GM12878 (cell line): Measurements from ENCODE around the gene HINT1. TPM values are rescaled to one million over a fixed set of nuclear protein-coding genes. Genes with fewer than 3 reads are reported as not detected.

Experiments
- BCL11A ChIP-seq: IDR thresholded peaks from 2 replicates; pipeline ENCODE4 v1.6.1; 2011; ENCODE audit warnings: low read depth, low read length
- EED ChIP-seq: sonication (generic); IDR thresholded peaks from 2 replicates; pipeline ENCODE4 v1.6.1; 2016; ENCODE audit warnings: antibody characterized with exemption, low read depth
- EGR1 ChIP-seq, 2 experiments: IDR thresholded peaks; 1 replicate in 1 of 2; 2 replicates in 1 of 2; pipeline ENCODE4 v1.6.1; 2011 to 2012; ENCODE audit warnings: low read depth in 2 of 2, low read length in 2 of 2, borderline replicate concordance in 1 of 2, mild to moderate bottlenecking in 1 of 2, moderate library complexity in 1 of 2
- NRF1 ChIP-seq: conservative IDR thresholded peaks from 2 replicates; pipeline ENCODE4 v1.6.1; 2011; ENCODE audit warnings: mild to moderate bottlenecking, low read depth, low read length, improper control_type of control experiment
- PAX8 ChIP-seq: fragments of 450-650 bp; IDR thresholded peaks from 2 replicates; pipeline ENCODE4 v1.6.1; 2017; ENCODE audit warnings: mild to moderate bottlenecking, moderate library complexity
- SREBF1 ChIP-seq: IDR thresholded peaks from 2 replicates; pipeline ENCODE4 v1.6.1; 2012; ENCODE audit warnings: mild to moderate bottlenecking, low read length
- ZNF207 ChIP-seq: fragments of 450-650 bp; IDR thresholded peaks from 2 replicates; pipeline ENCODE4 v1.6.1; 2014; ENCODE audit warnings: antibody characterized with exemption, mild to moderate bottlenecking, borderline replicate concordance
- polyA plus RNA-seq, 11 experiments: library from polyadenylated mRNA; depleted of rRNA in 4 of 11; unstranded in 6 of 11; stranded (reverse) in 5 of 11; fragments of >200 nt; fragmentation: Nextera tagmentation in 4 of 11; fragmentation: Illumina TruSeq in 1 of 11; extraction: Ambion mirVana in 4 of 11; extraction: Trizol in 1 of 11; gene quantifications; 1 replicate in 1 of 11; 2 replicates in 10 of 11; pipeline versions ENCODE4 v1.2.1 to v1.2.3, GENCODE V29; 2011 to 2016; ENCODE audit warnings: inconsistent platforms in 2 of 11, missing spikeins in 2 of 11, low read depth in 1 of 11
- total RNA-seq, 4 experiments: library from RNA; depleted of rRNA in 3 of 4; stranded (reverse); fragments of >200 nt in 3 of 4; fragmentation: Illumina TruSeq in 1 of 4; extraction: Trizol in 1 of 4; gene quantifications; 2 replicates each; pipeline versions ENCODE4 v1.2.1 to v1.2.3, GENCODE V29; 2013 to 2021
- TF ChIP-seq, protein P1 (sequence below): fragments of 150-350 bp; IDR thresholded peaks from 2 replicates; pipeline ENCODE4 v1.6.1; 2016; ENCODE audit warnings: low read depth, low read length
- TF ChIP-seq, protein P2 (sequence below): fragments of 450-650 bp; IDR thresholded peaks from 2 replicates; pipeline ENCODE4 v1.6.1; 2018; ENCODE audit warnings: borderline replicate concordance, mild to moderate bottlenecking; ENCODE audit not compliant: partially characterized antibody

Gene HINT1
- total and polyA plus RNA-seq, 10 of the 15 experiments (the other 5 are each of a cell fraction or from before 2014, with no cell fraction given) = 253 to 997 (median 562) TPM

DNA sequence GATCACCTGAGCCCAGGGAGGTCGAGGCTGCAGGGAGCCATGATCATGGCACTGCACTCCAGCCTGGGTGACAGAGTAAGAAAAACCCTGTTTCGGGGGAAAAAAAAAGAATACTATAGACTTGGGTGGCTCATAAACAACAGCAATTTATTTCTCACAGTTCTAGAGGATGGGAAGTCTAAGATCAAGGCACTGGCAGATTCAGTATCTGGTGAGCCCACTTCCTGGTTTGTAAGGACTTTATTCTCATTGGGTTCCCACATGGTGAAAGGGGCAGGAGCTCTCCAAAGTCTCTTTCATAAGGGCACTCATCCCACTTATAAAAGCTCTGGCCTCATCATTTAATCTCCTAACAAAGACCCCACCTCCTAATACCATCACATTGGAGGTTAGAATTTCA is 8.7 kb downstream of the HINT1 start (continued):
- TF ChIP-seq, protein P1, sequence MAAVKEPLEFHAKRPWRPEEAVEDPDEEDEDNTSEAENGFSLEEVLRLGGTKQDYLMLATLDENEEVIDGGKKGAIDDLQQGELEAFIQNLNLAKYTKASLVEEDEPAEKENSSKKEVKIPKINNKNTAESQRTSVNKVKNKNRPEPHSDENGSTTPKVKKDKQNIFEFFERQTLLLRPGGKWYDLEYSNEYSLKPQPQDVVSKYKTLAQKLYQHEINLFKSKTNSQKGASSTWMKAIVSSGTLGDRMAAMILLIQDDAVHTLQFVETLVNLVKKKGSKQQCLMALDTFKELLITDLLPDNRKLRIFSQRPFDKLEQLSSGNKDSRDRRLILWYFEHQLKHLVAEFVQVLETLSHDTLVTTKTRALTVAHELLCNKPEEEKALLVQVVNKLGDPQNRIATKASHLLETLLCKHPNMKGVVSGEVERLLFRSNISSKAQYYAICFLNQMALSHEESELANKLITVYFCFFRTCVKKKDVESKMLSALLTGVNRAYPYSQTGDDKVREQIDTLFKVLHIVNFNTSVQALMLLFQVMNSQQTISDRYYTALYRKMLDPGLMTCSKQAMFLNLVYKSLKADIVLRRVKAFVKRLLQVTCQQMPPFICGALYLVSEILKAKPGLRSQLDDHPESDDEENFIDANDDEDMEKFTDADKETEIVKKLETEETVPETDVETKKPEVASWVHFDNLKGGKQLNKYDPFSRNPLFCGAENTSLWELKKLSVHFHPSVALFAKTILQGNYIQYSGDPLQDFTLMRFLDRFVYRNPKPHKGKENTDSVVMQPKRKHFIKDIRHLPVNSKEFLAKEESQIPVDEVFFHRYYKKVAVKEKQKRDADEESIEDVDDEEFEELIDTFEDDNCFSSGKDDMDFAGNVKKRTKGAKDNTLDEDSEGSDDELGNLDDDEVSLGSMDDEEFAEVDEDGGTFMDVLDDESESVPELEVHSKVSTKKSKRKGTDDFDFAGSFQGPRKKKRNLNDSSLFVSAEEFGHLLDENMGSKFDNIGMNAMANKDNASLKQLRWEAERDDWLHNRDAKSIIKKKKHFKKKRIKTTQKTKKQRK = no peak
- no peak for TF ChIP-seq ZNF207
- TF ChIP-seq SREBF1 = no peak
- TF ChIP-seq EED = no peak
- no peak for TF ChIP-seq PAX8
- no peak for TF ChIP-seq EGR1 (IDR thresholded peaks at IDR 0.05; ENCODE audit: borderline replicate concordance in 1 of 2, low read depth in 2 of 2, low read length in 2 of 2)
- TF ChIP-seq, protein P2, sequence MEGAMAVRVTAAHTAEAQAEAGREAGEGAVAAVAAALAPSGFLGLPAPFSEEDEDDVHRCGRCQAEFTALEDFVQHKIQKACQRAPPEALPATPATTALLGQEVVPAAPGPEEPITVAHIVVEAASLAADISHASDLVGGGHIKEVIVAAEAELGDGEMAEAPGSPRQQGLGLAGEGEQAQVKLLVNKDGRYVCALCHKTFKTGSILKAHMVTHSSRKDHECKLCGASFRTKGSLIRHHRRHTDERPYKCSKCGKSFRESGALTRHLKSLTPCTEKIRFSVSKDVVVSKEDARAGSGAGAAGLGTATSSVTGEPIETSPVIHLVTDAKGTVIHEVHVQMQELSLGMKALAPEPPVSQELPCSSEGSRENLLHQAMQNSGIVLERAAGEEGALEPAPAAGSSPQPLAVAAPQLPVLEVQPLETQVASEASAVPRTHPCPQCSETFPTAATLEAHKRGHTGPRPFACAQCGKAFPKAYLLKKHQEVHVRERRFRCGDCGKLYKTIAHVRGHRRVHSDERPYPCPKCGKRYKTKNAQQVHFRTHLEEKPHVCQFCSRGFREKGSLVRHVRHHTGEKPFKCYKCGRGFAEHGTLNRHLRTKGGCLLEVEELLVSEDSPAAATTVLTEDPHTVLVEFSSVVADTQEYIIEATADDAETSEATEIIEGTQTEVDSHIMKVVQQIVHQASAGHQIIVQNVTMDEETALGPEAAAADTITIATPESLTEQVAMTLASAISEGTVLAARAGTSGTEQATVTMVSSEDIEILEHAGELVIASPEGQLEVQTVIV = no peak
- no peak for TF ChIP-seq BCL11A
- TF ChIP-seq NRF1 = no peak
- TF ChIP-seq, all 136 proteins: peak for 0
